Activated T-cell treated with anti-CD3 and anti-CD28 coated beads for 4 hours (primary cell): ENCODE measurements around the gene ARFGAP3.
"Not testable (repeated sequence)": the region's sequence is repeated elsewhere in the genome, so short reads cannot be mapped to it uniquely, and the experiment has no call there.

Source experiments
- DNase-seq: peaks from one replicate; pipeline ENCODE4 v3.0.0-alpha.2; 2020

Gene ARFGAP3

DNA sequence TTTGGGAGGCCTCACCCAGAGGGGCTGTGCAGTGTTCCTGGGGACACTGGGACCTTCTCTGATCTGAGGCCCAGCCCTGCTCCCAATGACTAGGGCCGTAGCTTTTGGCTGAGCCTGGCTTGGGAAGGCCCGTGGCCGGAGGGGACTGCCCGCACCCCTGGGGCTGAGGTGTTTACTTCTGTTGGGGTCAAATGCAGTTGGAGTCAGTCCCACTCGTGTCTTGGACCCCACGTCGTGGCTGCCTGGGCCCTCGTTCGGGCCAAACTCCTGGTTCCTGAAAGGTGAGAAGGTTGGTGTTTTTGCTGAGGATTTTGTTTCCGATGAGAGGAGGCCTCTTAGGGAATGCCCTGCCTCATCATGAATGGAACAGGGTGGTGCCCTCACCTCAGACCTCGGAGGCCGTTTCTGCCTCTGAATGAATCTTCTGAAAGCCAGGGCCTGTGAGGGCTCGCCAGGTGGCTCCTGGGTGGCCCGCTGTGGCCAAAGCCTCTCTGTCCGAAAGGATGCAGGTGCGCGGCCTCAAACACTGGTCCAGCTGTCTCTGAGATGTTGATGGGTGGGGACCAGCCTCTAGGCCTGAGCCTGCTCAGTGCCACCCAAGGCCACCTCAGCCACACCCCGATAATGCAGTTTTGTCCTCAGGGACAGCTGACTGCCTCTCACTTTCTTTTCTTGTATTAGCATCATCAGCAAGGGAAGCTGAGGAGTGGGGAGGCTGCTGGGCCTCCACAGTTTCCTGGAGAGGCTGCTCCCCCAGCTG lies 96.1 kb downstream of the ARFGAP3 start:
- no peak for DNase-seq

DNA sequence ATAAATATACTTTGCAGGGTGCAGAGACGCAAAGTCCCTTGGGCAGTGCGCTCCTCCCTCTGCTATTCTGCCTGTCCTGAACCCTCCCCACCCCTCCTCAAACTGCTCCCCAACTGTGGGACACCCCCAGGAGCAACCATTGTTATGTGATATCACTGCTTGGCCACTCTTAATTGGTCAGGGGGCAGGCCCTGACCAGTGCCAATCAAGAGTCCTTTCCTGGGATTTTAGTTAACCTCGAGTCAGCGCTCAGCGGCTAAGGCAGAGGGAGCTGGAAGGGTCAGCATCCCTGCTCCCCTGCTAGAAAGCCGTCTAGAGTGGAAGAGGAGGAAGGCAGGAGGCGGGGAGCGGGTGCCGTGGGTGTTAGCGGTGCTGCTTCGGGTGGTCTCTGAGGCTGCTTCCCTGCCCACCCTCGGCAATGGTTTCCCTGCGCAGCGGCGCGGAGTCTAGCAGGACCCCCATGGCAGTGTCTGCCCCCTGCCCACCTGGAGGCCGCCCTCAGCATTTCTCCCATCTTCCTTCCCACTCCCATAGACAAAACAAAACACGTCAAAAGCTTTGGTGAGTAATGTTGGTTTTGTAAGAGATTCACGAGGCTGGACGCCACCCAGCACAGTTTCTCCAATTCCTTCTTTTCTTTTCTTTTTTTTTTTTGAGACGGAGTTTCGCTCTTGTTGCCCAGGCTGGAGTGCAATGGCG lies 98.0 kb downstream of the ARFGAP3 start:
- no peak for DNase-seq

DNA sequence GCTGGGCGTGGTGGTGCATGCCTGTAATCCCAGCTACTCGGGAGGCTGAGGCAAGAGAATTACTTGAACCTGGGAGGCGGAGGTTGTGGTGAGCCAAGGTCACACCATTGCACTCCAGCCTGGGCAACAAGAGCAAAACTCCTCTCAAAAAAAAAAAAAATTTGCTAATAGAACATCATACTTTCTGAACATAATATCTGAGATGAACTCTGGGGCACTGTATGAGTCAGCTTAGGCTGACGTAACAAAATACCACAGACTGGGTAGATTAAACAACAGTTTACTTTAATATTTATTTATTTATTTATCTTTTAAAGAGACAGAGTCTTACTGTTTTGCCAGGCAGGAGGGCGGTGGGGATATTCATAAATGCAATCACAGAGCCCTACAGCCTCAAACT lies 101.5 kb downstream of the ARFGAP3 start:
- DNase-seq = not testable (repeated sequence)

DNA sequence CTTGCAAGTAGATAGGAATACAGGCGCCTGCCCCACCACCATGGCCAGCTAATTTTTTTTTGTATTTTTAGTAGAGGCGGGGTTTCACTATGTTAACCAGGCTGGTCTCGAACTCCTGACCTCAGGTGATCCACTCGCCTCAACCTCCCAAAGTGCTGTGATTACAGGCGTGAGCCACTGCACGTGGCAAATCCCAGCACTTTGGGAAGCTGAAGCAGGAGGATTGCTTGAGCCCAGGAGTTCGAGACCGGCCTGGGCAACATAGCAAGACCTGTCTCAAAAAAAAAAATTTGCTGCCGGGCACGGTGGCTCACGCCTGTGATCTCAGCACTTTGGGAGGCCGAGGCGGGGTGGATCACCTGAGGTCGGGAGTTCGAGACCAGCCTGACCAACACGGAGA lies 102.0 kb downstream of the ARFGAP3 start:
- DNase-seq = not testable (repeated sequence)

DNA sequence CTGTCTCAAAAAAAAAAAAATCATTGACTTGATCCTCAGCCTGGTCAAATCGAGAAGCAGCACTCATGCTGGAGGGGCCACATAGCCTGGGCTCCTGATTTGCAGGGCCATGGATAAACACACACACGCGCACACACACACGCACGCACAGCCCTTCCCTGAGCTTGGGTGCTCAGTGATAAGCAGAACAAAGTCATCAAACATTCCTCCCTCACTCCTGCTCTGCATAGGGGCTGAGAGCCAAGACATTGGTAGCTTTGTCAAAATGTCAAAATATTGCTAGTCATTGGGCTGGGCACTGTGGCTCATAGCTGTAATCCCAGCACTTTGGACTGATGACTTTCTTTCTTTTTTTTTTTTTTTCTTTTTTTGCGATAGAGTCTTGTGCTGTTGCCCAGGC lies 102.4 kb downstream of the ARFGAP3 start:
- no peak for DNase-seq

DNA sequence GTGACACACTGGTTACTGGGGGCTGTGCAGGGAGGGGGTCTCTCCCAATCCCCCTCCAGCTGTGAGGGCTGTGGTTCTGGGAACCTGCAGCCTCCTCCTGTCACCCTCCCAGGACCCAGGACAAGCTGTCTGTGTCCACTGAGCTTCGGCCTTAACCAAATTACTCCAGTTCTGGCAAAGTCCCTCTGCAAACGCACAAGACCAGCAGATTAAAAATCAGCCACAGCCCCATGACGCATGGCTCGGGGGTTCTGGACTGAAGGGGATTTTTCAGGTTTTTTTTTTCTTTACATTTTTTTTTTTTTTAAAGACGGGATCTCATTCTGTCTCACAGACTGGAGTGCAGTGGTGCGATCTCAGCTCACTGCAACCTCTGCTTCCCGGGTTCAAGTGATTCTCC lies 104.2 kb downstream of the ARFGAP3 start:
- DNase-seq = no peak

DNA sequence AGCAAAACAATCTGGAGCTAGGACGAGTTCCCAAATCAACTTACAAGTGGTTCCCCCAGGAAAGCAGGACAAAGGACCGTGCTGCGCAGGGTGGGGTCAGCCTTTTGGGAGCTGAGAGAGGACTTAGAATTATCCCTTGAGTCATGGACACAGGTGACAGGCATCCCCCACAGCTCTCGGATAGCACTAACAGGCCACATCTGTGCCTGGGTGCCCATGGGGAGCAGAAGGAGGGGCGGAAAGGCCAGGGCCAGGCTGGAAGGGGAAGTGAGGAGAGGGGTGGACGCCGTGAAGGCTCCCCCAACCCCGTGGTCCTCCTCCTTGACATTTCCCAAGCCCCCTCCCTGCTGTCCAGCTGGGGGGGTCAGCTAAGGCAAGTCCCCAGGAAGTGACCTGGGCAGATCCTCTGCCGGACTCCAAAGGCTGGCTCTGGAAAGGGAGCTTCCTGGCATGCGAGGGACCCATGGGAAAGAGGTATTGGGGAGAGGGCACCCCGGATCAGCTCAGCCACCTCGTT lies 104.8 kb downstream of the ARFGAP3 start:
- DNase-seq = no peak

DNA sequence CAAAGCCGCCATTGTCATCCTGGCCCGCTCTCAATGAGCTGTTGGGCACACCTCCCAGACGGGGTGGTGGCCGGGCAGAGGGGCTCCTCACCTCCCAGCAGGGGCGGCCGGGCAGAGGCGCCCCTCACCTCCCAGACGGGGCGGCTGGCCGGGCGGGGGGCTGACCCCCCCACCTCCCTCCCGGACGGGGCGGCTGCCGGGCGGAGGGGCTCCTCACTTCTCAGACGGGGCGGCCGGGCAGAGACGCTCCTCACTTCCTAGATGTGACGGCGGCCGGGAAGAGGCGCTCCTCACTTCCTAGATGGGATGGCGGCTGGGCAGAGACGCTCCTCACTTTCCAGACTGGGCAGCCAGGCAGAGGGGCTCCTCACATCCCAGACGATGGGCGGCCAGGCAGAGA lies 106.7 kb downstream of the ARFGAP3 start:
- DNase-seq = not testable (repeated sequence)

DNA sequence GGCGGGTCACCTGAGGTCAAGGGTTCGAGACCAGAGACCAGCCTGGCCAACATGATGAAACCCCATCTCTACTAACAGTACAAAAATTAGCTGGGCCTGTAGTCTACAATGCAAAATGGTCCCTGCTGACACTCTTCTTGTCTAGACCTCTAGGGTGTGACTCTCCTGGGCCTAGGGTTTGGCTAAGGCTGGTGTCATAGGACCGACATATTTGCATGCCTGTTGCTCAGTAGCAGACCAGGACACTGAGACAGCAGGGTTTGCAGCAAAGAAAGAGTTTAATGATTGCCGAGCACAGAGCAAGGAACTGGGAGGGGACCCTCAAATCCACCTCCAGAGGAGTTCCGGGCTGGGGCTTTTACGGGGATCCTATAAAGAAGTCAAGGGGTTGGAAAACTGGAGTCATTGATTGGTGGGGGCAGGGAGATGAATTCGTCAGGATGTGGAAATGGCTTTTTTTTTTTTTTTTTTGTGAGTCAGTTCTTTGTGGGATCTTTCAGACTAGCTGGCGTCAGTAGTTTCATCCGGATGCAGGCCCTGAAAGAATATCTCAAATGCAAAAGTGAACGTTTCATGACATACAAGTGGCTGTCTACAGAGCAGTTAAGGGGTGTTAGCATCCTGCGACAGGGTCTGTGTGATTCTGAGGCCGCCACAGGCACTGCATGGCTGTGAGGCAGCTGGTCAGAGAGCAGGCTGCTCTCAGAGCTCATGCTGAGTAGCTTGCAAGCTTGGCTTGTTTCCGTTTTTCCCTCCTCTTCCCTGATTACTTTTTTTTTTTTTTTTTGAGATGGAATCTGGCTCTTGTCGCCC lies 109.2 kb downstream of the ARFGAP3 start:
- DNase-seq = no peak
